ENCODE measurements around the gene KIAA1671.

Gene KIAA1671

DNA sequence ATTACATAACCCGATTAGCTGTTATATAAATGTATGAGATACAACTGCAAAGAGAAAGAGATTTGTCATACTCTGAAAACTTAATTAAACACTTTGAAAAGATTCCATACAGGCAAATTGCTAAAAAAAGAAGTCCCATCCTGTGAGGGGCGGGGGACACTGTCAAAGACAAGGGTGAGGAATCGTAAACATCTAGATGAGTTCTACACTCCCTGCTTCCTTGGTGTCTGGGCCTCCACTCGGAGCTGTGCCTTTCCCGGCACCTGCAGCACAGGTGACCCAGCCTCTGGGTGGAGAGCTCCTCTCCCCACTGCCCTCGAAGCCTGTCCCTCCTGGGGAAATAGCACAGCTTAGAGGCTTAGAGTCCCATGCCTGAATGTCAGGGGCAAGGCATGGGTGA is 177.9 kb downstream of the KIAA1671 start:
- no peak for DNase-seq (ENCODE audit: extremely low spot score, insufficient read length, low read depth)
- FAIRE-seq: no peak

DNA sequence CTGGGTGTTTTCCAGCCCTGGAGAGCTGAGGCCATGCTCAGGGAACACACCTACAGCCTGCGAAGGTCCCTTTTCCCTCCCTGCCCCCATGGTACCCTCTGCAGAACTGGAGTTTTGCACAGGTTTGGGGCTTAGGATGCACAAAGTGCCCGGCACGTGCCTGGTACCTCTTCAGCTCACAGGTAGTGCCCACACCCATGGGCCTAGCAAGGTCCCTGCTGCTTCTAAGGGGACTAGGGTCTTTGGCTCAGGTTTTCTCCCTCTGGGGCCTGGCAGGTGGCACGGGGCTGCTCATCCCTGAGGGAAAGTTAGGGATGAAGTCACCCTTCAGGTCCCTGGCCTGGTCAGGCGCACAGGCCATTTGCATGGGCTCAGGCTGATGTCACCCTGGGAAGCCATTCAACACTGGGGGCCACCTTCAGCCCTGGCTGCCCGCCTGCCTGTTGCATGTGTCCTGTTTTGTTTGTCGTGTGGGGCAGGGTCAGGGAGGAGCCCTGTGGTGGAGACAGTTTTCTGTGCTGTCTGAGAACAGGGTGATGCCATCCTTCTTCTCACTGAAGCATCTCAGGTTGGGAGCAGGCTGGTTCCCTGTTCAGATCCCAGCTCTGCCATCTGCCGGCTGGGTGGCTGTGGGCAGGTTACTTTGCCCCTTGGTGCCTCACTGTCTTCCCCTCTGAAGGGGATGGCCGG is 178.8 kb downstream of the KIAA1671 start:
- no peak for DNase-seq (ENCODE audit: extremely low spot score, insufficient read length, low read depth)
- no peak for FAIRE-seq

DNA sequence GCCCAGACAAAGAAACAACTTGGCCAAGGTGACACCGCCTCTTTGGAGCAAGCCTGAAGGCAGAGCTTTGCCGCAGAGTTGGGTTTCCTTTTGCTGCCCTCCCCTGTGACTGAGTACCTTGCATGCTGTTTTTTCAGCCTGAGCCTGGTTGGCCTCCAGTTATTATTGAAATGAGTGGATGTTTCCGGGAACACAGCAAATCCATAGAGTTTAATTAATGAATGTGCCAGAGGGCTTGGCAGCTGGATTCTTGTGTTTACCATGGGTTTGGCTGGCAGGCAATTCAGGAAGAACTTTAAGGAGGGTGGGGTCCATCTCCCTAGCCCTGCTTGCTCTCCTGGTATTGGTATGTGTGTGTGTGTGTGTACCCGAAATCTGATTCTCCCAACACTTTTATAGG is 181.5 kb downstream of the KIAA1671 start:
- DNase-seq (ENCODE audit: extremely low spot score, insufficient read length, low read depth) (no peak), FAIRE-seq (no peak)

DNA sequence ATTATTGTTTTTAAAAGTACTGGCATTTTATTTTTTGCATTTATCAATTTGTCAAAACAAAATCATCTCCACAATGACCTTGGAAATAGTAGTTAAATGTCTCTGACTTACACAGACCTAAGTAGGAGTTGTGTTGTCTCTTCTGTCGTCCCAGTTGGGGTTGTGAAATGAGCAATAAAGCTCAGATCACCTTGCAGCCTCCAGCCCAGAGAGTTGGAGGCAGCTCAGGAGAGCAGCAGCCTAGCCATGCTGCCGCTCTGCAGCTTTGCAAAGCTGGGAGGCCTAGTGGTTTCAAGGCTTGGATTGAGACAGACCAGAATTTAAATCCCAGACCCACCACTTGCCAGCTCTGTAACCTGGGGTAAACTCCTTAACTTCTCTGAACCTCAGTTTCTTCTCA is 181.9 kb downstream of the KIAA1671 start:
- no peak for FAIRE-seq
- DNase-seq (ENCODE audit: extremely low spot score, insufficient read length, low read depth): no peak

DNA sequence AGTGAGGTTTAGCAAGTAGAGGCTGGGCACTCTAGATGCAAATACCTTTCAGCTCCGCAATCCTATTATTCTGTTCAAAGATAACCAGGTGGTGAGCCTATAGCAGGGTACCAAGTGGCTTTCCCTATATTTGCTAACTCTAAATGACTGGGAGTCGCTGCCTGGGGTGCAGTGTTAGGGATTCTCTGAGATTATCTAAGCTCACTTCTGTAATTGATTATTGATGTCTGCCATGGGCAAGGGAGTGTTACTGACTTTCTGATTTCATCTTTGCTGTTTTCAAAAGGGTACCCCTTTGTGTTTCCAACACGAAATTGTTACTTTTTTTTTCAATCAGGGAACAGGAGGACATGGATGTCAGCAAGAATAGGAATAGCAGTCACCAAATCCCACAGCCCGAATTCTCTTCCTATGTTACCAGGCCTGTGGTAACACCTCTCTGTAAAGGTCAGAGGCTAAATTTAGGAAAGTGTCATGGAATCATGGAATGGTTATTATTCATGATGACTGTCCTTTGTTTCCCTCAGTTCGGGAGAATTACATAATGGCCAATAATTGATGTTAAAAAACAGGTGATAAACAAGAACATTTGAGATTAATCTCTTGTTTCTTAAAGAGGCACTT is 184.5 kb downstream of the KIAA1671 start:
- FAIRE-seq (no peak), DNase-seq (ENCODE audit: extremely low spot score, insufficient read length, low read depth) (no peak)

DNA sequence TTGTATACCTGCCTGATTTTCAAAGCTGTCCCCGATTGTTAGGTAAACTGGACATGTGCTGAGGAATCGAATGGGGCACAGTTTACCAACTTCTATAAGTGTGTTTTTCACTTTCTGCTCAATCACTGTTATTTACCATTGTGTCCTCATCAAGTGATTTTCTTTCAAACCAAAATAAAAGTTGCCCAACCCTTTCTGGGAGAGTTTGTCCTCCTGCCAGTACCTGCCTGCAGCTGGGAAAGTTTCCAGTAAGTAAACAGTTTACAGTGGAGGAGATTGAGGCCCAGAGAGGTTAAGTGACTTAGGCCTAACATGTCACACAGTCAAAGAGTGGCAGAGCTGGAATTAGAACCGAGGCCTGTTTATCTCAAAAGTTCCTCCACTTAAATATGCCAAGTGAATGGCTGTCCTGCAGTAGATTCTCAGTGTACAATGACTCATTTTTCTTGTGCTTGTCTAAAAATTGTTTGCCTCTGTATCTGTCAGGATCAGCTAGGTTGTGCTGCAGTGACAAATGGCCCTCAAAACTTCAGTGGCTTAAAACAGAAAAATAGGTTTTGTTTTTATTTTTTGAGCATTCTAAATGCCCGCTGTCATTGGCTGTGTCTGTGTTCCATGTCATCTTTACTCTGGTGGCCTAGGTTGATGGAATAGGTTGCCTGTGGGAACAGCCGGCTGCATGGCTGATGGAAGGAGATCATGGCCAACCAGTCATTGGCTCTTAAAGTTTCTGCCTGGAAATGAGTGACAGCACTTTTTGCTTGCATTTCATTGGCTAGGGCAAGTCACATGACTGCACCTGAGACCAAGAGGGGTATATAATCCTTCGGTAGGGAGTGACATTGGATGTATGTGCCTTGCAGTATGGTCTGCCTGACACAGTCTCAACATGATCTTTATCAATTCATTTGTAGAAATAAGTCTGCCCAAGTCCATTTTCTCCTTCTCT is 185.3 kb downstream of the KIAA1671 start:
- FAIRE-seq (no peak), DNase-seq (ENCODE audit: extremely low spot score, insufficient read length, low read depth) (no peak)

DNA sequence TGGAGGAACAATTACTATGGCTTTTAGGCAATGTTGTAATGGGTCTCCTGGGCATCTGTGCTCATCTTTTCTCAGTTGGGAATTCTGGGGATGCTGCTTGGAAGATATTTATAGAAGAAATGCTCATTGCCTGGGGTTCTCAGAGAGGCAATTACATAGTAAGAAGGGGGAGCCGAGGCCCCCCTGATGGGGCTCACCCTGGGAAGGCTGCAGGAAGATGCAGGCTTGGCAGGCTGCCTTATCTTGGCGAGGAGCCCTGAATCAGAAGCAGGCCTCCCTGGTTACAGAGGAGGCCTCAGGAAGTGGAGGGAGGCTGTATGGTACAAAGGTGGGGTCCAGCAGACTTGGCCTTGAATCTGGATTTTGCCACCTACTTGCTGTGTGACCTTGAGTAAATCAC is 186.5 kb downstream of the KIAA1671 start:
- no peak for FAIRE-seq
- no peak for DNase-seq (ENCODE audit: extremely low spot score, insufficient read length, low read depth)

DNA sequence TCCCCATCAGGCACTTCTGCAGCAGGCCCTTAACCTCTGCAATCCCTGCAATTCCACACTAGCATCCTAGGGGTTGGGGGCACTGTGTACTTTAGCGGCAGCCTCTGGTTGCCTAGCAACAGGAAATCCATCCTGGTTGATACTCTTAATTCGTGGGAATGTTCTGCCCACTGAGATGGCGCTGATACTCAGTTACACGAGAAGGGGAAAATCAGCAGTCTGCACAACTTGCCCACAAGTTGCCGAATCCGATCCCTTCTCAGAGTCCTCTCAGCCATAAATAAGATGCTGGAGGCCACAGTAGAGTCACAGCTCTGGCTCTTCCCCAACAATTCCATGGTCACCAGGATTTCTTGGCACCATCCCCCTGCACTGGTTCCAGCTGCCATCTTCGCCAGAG is 189.6 kb downstream of the KIAA1671 start:
- FAIRE-seq (no peak), DNase-seq (ENCODE audit: extremely low spot score, insufficient read length, low read depth) (no peak)

DNA sequence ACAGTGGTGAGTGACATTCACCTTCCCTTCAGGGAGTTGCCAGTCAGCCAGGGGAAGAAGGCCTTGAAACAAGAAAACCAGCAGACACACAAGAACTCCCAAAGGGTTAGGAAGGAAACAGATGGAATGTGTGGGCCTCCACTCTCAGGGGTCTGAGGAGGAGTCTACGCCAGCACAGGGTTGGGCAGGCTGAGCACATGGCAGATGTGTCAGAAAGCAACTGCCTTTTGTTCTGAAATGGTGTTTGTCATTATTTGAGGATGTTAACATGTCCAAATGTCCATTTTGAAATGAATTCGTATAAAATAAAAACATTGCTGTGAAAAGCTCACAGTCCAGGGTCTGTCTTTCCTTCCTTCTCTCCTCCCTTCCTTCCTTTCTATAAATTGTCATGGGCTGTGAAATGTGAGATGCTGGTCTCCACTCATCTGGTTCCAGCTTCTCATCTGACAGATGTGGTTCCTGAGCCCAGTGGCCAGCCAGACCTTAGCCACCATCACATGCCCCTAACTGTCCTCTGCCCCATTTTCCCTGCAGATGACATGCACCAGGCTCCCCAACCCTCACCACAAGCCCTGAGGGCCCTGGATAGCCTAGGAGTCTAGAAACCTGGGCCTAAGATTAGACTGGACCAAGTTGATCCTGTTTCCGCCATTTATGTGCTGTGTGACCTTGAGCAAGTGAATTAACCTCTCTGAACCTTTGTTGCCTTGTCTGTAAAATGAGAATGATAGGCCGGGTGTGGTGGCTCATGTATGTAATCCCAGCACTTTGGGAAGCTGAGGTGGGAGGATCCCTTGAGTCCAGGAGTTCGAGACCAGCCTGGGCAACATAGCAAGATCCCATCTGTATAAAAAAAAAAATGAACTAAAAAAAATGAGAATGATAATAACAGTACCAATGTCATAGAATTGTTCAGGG is 190.9 kb downstream of the KIAA1671 start:
- no peak for FAIRE-seq
- DNase-seq (ENCODE audit: extremely low spot score, insufficient read length, low read depth): no peak

DNA sequence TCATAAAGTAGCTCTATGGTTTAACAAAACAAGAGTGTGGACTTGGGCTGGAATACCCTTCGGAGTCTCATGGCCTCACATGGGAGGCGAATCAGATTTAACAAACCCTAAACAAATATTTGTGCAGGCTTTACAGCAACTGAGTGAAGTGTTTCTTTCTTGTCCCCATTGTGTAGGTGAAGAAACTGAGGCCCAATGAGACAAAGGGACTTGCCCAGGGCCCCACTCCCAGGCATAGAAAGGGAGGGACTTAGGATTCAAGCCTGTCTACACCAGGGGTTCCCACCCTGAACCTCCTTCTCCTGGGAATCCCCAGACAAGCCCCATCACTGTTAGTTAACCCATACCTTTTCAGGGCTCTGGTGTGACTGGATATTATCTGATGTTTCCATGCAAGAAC is 192.0 kb downstream of the KIAA1671 start:
- no peak for FAIRE-seq
- no peak for DNase-seq (ENCODE audit: extremely low spot score, insufficient read length, low read depth)

DNA sequence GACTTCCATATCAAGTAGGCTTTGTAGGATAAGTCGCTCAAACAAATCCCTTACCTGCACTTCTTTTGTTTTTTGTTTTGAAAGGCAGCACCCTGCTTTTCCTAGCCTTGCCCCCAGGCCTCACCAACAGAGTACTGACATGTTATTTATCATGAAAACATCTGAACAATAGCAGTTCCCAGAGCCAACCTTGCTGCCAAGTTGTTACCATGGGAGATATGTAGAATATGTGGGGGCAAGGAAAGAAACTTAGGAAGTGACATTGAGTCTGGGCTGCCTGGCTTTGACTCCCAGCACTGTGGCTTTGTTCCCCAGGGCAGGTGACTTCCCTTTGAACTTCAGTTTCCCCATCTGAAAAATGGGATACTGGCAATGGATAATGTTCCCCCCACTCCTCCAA is 193.8 kb downstream of the KIAA1671 start:
- no peak for FAIRE-seq
- no peak for DNase-seq (ENCODE audit: extremely low spot score, insufficient read length, low read depth)

DNA sequence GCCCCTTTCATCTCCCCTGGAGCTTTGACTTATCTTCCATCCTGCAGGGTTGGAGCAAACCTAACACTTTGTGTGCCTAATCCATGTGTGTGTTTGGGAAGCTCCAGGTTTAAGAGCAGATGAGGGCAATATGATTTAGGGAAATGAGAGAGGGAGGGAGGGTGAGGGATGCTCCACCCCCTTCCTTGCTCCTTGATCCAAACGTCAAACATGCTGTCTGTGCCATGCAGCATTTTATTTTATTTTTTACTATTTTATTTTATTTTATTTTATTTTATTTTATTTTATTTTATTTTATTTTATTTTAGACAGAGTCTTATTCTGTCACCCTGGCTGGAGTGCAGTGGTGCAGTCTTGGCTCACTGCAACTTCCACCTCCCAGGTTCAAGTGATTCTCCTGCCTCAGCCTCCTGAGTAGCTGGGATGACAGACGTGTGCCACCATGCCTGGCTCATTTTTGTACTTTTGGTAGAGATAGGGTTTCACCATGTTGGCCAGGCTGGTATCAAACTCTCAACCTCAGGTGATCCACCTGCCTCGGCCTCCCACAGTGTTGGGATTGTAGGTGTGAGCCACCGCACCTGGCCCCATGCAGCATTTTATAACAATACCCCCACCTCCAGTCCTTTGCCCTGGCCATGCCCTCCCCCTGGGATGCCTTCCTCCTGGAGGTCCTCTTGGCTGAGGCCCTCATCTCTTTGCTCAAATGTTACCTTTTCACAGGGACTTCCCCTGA is 194.6 kb downstream of the KIAA1671 start:
- no peak for DNase-seq (ENCODE audit: extremely low spot score, insufficient read length, low read depth)

DNA sequence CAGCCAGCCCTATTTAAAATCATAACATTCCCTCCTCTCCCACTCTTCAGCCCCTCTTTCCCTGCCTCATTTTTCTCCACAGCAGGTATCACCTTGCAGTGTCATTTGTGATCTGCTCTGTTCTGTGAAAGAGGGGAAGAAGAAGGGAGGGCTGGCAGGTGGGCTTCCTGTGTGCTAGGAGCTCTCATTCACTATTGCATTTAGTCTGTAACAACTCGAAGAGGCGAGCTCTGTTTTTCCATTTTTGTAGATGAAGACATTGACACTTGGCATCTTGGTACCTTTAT is 195.1 kb downstream of the KIAA1671 start:
- FAIRE-seq: no peak
- DNase-seq (ENCODE audit: extremely low spot score, insufficient read length, low read depth): no peak

More for the DNA sequence above, 194.6 kb downstream of the KIAA1671 start:
- FAIRE-seq: no peak

DNA sequence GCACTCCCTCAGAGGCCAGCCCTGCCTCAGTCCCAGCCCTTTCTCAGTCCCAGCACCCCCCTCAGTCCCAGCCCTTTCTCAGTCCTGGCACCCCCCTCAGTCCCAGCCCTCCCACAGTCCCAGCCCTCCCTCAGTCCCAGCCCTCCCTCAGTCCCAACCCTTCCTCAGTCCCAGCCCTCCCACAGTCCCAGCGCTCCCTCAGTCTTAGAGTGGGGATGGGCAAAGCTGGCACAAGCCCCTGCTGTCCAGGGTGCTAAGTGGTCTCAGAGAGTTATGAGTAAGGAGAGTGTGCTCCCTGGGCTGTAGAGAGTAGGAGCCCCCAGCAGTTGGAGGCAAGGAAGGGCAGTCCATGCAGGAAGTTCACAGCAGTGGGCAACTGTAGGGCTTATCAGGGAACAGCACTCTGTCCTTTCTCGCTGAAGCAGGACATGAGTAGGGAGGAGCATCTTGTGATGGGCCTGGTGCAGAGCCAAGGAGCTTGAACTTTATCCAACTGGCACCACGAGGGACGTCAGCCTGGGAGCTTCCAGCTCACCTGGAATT is 195.7 kb downstream of the KIAA1671 start:
- FAIRE-seq: no peak
- DNase-seq (ENCODE audit: extremely low spot score, insufficient read length, low read depth): no peak

DNA sequence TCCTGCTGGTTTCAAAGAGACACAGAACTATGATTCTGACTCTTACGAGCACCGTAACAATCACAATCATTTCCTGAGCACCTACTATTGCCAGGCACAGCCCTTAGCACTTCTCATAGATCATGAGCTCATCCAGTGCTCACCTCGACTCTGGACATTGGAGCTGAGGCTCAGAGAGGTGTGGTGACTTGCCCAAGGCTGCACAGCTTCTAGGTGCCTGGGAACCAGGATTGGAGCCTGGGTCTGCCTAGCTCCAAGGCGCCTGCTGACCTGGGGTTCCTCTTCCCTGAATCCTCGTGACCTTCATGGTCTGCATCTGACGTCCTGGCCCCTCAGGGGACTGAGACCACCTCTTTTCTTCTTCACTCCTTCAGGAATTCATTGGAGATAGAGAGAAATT is 196.5 kb downstream of the KIAA1671 start:
- FAIRE-seq (no peak), DNase-seq (ENCODE audit: extremely low spot score, insufficient read length, low read depth) (no peak)

DNA sequence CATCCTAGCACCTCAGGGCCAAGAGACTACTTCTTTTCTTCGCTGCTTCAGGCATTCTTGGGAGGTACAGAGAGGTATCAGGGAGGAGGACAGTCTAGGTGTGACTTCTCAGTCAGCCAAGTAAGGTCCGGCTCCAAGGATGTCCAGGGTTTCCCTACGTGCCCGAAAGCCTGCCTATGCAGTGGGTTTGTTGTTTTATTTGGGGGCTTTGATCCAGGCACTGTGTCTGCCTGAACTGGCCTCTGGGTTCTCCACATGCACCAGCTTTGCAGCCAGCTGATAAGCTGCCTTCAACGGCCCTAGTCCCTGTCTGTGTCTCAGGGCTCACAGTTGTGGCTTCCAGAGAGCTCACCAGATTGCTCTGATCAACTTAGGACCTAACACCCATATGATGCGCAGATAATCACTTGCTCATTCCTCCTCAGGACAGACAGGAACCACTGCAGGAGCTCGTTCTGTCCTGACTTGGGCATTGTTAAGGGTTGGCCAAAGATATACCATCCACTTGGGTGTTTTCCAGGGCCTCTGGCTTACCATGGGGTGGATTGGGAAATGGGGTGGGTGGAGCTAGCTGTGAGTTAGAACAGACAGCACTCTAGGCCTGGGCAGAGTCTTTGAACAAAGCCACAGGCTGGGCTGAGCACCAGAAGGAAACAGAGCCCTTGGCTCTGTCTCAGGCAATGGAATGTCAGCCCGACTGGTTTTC is 201.6 kb downstream of the KIAA1671 start:
- DNase-seq (ENCODE audit: extremely low spot score, insufficient read length, low read depth) (no peak), FAIRE-seq (no peak)

DNA sequence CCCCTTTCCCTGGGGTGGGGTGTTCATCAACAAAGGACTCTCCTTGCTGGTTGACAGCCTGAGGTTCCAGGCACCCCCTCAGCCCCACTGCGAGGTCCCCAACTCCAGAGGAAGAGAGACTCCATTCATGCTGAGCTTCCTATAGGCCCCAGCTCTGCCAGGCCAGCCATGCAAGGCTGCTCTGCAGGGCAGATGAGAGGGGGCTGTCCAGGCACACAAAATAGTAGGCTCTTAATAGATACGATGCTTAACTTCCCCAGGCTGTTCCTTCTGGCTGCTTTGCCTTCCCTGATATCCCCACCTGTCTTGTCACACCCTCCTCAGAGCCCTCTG is 202.1 kb downstream of the KIAA1671 start:
- no peak for FAIRE-seq
- DNase-seq (ENCODE audit: extremely low spot score, insufficient read length, low read depth): no peak

DNA sequence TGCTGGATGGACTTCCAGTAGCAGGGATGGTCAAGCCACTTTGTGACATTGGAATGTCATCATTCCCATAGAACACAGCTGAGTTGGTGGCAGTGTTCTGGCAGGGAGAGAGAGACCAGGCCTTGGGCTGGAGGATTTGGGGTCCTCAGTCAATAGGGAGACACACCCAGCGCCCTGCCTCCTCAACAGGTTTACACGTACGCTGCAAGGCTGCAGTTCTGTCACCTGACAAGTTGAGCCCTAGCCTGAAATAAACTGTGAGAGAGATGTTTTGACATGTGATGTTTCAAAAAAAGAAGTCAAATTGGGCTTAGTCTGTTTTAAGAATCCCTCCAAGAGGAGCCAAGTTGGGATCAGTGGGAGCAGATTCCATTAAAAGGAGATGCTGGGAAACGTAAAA is 204.2 kb downstream of the KIAA1671 start:
- no peak for FAIRE-seq
- no peak for DNase-seq (ENCODE audit: extremely low spot score, insufficient read length, low read depth)

DNA sequence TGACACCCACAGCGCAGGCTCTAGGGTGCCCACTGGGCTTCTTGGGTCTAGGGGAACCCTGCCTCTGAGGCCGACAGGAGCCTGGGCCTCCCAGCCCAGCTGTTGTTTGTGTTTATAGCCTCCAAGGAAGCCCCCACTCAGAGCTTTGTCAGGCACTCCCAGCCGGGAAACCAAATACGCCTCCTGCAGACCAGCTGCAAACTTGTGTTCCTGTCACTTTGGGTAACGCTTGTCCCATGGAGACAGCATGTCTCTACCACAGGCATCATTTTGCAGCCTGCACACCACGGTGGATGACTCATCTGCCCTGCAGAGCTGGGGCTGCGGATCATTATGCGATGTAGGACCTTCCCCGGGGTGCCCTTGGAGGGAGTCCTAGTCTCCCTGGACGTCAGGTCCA is 206.5 kb downstream of the KIAA1671 start:
- DNase-seq (ENCODE audit: extremely low spot score, insufficient read length, low read depth) (no peak), FAIRE-seq (no peak)

Data from GM18507 (cell line).